Left hindlimb (tissue), 1 donor: ENCODE results near the gene NR4A2.

Experiments used
- DNase-seq: peaks from one replicate; pipeline ENCODE4 v3.0.0-alpha.2; 2018

NR4A2 gene

DNA sequence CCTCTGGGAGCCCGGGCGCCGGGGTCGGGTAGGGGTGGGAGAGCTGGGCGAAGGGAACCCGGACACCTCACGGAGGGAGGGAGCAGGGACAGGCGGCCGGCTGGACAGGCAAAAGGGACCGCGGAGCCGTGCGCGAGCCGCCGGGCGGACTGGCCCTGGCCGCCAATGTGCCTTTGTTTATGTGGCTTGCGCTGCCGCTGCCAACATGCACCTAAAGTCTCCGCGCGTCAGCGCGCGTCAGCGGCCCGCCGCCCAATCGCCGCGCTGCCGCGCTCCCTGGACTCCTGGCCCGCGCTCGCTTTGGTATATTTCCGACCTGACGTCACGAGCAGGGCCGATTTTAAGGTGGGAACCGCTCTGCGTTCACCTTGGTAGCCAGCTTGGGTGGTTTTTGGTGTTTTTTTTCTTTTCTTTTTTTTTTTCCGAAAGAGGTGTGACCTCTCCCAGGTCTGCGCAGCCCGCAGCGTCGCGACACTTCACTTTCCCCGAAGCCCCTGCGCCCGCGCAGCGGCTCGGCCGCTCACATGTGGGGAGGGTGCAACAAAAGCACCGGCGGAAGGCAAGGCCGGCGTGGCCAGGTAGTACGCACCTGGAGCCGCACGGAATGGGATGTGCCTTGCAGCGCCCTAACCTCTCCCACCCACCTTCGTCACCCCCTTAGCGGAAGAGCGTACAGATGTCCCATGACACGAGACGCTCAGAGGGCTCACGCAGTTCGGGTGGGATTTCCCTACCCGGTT is at the start of gene NR4A2:
Gene NR4A2 (minus strand): TSS at position 188 of the 740 bp plus-strand sequence. CDS start 2,535 bp downstream, outside the sequence.
- DNase-seq, result peak; percentile 88

DNA sequence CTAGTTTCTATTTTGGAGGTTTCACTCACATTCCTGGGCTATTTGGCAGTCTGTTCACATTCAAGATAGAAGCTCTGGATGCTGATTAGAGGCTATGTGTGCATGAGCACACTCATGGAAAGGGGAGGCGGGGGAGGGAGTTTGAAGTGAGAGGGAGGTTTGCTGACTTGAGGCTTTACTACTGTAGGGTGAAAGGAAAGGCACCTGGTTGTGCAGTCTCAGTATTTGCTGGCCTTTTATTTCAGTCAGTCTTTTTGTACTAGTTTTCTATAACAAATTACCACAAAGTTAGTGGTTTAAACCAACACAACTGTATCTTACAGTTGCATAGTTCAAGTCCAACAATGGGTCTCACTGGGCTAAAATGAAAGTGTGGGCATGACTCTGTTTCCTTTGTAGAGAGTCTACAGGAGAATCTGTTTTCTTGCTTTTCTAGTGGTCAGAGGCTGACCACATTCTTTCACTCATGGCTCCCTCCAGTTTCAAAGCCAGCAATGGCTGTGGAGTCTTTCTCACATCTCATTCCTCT is 47.7 kb upstream of the NR4A2 start:
- DNase-seq, result no peak

DNA sequence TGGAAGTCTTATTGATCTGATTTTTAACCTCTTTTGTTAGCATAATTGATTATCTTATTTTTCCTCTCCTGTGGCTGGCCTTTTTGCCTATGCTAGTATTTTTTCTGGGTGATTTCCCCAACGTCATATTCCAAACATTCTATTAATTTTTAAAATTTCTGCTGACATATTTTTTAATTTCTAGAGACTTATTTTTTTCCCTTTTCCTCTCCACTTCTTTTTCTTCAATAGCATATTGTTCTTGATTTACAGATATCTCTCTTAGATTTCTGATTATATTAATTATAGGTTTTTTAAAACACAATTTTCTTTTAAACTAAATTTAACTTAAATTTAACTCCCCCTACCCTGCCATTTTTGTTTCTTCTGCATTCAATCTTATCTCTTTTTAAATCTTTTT is 47.2 kb upstream of the NR4A2 start:
- DNase-seq, result no peak

DNA sequence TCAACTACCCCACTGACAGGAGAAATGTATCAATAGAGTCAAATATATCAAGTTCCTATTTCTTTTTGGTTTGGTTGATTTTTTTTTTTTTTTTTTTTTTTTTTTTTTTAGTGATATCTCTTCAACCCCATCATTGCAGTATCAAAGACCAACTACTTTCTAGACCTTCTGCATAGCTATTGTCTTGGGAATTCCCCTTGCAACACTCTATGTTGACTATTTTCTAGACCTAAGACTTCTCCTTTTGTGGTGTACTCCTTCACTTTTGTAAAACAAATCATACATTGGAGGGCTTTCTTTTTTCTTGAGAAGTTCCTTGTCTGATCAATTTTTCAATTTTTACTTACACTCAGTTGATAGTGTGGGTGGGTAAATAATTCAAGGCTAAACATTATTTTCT is 46.5 kb upstream of the NR4A2 start:
- no peak for DNase-seq

DNA sequence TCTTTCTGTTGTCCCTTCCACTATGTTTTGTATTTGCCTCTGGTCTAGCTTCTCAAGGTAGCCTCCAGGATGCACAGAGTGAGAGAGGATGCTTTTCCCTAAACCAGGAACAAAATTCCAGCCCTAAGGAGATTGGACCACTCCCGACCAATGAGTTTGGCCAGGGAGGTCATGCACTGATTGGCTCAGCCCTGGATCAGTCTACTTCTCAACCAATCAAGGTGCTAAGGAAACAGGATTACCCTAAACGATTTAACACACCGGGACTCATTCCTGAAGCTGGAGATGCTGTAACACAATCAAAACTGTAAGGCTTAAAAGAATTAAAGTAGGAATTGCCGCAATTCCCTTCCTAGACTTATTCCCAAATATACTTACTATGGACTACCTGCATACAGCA is 34.2 kb upstream of the NR4A2 start:
- no peak for DNase-seq

DNA sequence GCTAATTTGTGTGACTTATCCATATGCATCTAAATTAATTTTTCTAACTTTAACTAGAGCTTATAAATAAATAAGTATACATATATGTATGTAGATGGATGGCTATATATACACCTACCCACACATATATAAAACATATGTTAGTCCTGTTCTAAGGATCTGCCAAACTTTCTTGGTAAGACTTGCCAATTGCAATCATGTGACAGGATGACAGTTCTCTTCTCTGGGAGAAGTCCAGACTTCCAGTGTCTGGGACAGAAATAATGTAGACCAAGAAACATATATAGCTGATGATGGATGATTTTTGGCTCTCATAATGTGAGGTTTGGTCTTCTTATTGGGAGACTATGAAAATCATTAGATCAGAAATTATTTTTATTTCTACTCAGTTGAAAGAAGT is 30.6 kb upstream of the NR4A2 start:
- no peak for DNase-seq

DNA sequence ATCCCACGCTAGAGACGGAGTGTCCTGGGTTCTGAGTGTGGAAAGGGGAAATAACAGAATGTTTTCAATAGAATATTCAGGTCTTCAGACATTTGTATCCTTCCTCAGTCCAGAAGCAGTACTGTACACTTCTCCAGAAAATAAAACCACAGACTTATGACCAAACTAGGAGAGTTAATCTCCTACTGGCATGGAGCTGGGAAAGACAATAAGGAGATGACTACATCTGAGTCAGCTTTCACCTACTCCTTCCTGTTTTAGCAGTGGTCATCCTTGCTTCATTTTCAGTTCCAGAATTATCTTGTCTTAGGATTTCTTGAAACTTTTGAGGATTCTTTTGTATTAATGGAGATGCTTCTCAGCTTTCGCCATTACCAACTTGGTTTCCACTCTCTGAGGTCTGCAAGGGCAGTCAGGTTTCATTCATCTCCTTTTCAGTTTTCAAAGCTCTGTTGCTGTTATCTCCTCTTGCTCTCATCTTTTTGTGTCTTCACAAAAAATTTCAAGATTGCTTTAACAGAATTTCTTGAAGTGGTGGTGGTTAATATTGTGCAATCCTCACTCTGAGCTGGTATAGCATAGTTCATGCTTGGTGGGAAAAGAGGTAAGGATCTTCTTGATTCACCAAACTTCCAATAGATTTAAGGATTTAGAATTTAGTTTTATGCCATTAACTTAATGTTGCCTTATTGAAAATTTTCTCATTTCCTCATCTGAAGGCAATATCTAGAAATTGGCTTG is 23.7 kb upstream of the NR4A2 start:
- no peak for DNase-seq

DNA sequence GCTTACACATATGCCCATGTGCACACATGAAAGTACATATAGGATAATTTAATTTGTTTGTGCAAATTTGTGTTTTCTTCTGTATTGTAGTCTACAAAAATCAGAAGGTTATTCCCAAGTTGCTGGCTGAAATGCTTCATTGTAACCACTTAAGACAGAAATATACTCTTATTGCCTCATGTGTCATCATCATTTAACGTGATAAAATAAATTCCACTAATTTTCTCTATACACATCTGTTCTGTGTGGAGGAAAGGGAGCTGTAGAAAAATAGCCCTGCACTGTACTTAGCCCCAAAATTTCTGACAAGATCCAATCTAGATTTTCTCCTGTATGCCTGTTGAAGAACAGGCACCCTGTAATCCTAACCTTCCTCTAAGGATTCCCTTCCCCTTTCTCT is 20.4 kb upstream of the NR4A2 start:
- DNase-seq, result no peak

DNA sequence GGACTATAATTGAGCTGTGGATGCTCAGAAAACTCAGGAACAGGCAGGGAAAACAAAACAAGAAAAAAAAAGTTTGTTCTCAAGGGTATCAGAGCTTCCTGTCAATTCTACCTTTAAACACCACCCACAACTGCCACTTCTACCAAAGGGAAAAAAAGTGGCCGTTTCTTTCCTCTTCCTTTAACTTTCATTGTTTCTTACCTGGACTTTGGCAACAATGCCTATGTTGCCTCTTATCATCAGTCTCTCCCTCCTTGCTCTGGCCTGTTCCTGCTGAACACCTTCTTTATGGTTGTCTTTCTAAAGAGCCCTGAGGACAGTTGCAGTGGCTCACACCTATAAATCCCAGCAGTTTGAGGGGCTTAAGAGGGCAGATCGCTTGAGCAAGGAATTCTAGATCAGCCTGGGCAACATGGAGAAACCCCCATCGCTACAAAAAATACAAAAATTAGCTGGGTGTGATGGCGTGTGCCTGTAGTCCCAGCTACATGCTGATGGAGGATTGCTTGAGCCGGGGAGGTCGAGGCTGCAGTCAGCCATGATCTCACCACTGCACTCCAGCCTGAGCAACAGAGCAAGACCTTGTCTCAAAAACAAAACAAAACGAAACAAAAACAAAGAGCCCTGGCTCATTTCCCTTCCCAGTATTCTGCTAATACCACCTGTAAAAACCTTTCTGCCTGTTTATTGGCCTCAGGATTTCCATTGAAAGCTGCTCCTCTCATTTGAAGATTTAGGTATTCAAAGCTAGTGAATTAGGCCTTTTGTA is 18.0 kb upstream of the NR4A2 start:
- no peak for DNase-seq

DNA sequence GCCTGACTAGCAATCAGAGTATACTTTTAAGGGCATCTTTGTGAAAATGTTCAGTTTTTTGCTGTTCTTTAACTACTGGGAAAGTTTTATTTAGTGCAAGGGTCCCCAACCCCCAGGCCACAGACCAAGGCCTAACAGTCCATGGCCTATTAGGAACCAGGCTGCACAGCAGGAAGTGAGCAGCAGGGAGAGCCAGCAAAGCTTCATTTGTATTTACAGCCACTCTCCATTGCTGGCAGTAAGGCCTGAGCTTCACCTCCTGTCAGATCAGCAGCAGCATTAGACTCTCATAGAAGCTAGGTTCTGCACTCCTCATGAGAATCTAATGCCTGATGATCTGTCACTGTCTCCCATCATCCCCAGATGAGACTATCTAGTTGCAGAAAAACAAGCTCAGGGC is 17.1 kb upstream of the NR4A2 start:
- no peak for DNase-seq

DNA sequence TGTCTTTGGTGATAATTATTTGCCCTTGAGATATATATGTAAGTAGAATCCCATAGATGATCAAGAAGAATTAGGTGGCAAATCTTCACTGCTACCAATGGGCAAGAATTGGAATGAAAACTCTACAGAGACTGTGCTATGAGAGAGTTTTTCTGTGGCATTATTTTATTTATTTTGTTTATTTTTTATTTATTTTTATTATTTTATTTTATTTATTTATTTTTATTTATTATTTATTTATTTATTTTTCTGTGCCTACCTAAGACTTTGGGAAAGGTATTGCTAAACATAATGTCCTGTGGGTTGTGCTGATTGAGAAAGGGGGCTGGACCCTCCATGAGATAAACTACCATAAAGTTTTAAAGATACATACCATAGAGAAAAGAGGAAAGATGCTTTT is 16.6 kb upstream of the NR4A2 start:
- no peak for DNase-seq

DNA sequence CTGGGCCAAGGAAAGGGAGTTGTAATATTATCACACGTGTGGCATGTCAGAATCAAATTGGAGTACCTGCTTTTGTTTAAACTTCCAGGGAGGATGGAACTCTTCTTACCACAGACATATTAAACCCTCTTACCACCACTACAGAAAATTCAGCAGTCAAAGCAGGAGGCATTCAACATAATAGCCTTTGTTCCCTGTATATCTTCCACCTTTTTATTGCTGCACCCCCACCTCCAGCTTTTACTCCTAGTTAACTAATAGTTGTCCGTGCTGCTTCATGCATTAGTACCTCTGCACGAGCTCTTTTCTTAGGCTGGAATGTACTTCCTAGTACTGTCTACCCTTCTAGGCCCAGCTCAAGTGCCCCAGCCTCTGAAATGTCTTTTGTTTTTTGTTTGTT is 14.9 kb upstream of the NR4A2 start:
- no peak for DNase-seq

DNA sequence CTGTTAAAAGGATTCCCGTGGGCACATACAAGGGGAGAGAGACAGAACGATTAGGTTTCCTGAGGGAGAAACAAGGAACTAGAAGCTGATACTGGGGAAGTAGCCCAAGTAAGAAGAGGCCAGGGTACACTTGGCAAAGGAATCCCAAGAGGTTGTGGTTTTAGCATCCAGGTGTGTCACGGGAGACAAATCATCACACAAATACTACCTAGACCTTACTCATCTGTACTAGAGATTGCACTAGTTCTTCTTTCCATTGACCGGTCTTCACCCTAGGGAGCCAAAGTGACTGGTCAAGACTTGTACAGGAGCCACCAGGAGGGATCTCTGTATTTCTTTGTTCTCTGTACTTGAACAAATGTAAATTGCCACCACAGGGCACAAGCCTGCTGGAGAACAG is 14.2 kb upstream of the NR4A2 start:
- DNase-seq, result no peak

DNA sequence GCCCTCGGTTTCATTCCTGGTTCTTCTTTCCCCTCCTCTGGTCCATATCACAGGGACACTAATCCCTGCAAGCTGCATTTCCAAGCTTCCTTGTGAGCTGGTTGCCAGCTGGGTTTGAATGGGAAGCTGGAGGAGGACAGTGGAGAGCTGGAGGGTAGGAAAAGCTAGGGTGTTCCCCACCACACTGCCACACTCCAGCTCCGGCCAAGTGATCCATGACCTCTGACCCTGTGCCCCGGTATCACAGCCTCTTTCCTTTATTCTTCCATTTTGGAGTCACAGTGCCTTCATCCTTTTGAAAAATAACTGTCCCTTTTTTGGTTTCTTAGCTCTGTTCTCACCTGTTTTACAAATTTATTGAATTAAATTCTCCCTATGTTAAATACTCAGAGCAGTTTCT is 13.1 kb upstream of the NR4A2 start:
- DNase-seq, result no peak

DNA sequence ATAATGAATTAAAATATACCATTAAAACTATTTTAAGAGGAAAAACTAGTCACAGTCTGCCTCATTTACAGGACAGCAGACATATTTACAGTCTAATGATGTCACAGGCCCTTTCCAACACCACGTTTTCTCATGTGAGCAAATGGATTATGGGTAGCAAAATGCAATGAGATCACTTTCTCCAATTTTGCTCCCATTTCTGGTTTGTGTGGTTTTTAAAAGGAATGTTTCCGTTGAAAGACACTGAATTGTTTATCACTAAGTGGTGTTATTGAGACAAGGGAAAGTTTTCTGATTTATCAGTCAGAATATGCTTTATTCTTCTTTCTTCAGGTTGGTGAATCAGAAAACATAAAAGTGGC is 11.4 kb upstream of the NR4A2 start:
- no peak for DNase-seq

DNA sequence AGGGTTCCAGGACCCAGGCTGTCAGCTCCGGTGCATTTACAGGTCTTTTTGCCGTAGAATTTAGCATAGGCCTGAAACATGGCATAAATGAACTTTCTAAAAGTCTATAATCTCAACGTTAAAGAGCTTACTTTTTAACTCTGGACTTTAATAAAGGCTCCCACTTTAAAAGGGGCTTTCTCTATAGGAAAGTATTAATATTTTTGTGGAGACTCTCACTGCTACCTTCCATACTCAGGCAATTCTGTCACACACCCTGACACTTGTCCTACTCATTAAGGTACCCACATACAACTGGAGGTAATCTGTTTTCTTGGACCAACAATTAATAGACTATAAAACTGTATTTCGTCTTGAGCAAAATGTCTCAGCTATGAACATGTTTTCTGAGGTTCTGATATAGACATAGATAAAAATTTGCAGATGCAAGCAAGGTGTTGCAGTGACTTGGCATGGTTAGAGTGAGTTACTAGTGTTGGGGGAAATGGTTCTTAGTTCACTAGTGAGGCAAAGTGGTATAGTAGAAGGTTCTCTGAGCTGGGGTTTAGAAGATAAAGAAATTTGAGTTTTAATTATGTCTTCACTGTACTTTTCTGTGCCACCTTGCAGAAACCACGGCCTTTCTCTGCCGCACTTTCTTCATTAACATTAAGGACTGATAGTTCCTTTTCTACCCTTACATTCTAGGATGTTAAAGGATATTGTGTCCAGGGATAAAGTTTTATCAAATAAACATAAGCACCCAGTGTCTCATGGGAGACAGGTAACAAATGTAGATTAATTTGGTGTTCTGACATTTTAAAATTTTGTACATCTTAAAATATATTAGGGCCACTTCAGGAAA is 10.8 kb upstream of the NR4A2 start:
- no peak for DNase-seq

DNA sequence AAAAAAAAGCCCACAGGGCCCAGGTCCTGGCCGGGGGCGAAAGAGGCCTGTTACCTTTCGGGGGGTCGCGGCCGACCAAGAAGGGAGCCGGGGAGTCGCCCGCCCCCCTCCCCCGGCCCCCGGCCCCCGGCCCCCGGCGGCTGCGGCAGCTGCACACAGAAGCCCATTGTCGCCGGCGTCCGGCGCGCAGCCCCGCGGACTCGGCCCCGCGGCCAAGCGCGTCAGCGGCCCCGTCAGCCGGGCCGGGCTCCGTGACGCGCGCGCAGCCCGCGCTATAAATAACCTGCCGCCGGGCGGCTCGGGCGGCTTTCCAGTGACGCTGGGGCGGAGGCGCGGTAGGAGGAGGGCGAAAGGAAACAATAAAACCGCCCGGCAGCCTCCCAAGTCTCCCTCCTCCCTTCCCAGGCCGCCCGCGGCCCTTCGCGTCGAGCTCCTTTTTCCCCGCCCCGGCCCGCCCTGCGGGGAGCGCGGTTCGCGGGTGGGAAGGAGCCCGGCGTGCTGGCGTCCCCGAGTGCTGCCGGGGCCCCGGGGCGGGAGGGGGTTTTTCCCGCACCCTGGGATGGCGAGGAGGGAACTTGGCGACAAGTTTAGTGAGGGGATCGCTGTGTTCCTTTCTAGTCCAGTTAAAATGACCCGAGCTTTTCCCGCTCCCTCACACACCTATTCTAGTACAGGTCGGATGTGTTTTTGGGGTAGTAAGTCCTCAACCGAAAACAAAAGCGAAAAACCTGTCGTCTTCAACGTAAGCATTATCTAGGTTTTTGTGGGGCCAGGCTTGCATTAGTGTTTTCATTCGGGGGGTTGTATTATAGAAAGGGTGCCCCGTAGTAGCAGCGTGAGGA is 10.0 kb upstream of the NR4A2 start:
- DNase-seq, result peak; percentile 97

DNA sequence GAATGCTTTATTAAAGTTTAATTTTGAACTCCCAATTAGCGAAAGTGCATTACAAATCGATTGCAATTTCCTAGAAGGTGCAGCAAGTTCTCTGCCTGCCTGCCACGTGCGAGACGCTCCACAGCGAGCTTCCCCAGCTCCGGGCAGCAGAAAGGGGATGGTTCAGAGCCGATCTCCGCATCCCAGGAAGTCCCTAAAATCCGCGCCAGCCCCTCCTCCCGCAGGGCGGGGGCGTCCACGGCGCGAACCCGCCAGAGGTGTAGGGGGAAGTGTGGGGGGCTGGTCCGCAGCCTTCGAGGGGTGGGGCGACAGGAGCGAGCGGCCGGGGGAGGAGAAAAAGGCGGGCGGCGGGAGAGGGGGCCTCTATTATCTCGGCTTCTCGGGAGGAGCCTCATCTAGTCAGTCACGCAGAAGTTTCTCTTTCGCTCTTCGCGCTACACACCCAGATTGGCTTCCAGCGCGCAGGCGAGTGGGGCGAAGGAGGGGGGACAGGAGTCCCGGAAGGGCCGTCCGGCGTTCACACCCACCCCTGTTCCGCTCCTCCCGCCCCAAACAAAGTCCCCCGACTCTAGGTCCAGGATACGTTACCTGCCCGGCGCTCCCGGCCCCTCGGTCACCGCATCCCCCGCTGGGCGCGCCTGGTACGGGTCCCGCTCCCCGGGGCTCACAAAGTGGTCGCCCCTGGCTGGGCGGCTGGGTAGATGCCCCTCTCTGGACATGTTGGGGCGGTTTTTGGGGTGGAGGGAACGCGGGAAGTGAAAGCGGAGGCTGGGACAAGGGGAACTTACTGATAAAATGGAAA is 9.1 kb upstream of the NR4A2 start:
- peak; percentile 96 for DNase-seq

DNA sequence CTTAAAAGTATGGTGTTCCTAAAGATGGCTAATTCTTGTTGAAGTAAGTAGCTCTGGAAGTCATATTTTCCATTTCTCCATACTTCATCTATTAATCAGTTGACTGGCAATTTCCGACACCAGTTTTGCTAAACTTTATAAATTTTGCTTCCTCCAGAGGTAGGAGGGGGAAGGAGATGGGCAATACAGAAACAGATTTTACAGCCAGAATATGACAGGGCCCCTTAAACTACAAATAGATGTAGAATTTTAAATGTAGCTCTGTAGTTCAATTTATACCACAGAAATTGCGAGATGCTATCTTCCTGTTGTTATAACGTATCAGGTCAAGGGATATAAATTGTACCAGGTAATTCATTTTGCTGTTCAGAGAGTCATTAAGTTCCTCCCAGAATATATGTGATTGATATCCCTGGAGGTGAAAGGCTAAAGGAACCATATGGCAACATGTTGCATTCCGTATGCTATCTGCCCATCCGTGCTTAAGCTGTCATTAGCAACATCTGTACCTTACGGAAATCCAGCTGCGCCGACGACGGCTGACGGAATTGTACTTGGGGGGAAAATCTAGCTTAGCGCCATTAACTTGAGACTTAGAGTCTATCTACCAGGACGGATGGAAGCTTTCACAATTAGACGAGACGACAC is 8.4 kb upstream of the NR4A2 start:
- DNase-seq, result no peak

DNA sequence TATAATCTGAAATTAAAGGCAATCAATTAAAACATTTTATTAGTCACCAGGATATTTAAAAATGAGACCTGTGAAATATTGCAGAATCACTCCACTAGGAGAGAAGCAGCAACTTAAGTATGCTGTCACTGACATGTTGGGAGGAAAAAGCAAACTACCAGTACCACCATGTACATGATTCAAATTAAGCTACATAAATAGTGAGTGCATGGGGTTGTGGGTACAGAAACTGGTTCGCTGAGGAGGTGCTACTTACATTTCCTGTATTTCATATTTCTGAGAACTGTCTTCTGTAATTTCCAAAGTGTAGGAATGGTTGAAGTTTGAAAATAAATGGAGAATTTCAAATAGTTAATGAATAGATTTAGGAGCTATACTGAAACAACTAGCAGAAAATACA is 7.9 kb upstream of the NR4A2 start:
- DNase-seq, result no peak
